GM19035 (cell line): ENCODE measurements around the gene CLEC17A.
"Not testable (repeated sequence)": the region's sequence is repeated elsewhere in the genome, so short reads cannot be mapped to it uniquely, and the experiment has no call there.

Experiments used
- ATAC-seq: cut with Tn5 transposase; IDR thresholded peaks from one replicate; pipeline ENCODE4 v1.9.1; 2021; ENCODE audit not compliant: unreplicated experiment

CLEC17A gene

DNA sequence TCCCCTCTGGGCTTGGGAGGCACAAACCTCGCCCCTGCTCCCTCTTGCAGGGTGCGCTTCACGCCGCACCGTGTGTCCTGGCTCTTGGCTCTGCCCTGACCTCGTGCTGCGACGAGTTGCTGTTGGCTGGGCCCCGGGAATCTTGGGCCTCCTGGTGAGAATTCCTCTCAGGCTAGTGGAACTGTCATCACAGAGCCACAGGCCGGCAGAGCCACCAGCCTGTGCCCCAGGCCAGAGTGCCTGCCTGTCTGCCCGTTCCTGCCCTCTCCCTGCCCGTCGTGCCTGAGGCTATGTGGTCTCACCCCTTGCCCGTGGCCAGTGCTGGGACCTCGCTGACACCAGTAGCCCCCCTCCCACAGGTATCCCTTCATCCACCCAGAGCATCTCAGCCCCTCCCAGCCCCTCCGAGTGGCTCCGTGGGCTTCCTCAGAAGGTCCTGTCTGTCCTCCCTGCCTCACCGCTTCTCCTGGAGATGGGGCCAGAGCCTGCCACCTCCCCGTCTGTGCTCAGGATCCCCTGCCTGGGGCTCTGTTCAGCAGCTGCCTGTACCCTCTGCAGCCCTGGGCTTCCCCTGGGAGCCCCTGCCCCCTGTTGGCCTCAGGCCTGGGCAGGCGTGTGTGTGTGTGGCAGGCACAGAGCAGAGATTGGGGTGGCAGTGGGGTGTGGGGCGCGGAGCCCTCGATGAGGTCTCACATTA, 24.4 kb upstream of the CLEC17A start:
- ATAC-seq, result no peak

DNA sequence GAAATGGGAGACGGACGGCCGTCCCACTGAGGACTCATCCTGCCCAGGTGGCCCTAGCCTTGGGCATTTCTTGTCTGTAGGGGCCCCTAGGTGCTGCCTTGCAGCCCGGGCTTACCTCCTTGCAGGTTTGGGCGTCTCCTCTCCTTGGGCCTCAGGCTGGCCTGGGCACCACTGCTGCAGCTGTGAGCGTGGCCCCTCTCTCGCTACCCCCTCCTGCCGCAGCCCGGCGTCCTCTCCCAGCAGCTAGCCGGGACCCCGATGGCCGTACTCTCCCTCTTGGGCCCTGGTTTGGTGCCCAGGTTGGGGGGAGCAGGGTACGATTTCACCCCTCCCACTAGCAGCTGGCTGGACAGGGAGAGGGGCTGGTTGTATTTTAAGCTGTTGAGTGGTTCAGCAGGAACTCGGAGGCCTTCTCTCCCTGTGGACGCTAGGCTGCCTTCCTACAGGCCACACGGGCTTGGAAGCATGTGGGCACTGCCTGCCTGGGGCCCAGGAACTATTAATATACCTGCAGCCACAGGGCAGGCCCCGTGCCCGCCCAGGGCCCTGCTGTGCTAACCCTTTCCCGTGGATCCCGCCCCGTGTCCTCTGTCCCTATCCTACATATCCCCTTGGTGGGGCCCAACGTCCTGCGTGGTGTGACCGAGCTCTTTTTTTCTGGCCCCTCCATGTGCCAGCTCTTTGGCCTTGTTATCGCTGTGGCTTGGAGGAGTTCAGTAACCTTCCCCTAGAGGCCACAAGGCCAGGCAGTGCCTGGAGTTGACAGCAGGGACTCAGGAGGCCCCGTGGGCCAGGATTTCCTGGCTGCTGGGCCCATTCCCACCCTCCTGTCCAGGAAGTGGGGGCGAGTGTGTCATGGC, 22.7 kb upstream of the CLEC17A start:
- no peak for ATAC-seq

GRCh38 chr19:14560776-14561108, 22.1 kb upstream of the CLEC17A start:
- no peak for ATAC-seq

DNA sequence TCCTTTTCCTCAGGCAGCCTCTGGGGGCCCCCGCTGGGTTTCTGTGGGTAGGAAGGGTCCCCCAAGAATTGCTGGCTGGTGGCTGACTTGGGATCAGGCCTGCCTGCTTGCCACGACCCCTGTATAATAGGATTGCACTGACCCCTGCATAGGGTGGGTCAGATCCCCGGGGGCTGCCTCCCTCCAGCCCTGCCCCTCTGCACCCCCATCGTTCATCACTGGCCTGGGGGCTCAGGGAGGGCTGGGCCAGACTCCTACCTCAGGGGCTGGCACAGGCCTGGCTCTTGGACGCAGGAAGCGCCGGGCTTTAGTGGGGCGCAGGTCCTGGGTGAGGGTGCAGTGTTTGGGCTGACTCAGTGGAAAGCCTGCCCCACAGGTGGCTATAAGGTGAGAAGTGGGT, 21.6 kb upstream of the CLEC17A start:
- ATAC-seq, result no peak

DNA sequence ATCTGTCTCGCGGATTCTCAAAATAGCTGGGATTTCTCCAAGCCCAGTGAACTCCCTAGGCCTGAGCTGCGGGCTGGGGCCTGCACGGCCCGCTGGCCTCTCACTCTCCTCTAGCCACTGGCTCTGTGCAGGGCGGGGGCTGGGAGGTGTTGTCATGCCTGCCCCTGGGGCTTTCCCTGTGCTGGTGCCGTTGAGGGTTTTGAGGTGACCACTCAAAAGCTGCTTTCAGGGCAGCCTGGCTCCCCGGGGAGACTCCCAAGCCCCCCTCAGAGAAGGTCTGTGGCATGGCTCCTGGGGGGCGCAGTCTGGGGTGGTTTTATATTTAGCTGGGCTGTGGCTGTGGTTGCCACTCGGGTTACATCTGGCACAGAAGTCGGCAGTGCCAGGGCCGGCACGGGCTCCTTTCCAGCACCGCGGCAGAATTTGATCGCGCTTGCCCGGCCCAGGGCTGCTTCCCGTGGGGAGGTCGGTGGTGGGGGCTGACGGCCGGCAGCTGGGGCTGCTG, 21.0 kb upstream of the CLEC17A start:
- no peak for ATAC-seq

DNA sequence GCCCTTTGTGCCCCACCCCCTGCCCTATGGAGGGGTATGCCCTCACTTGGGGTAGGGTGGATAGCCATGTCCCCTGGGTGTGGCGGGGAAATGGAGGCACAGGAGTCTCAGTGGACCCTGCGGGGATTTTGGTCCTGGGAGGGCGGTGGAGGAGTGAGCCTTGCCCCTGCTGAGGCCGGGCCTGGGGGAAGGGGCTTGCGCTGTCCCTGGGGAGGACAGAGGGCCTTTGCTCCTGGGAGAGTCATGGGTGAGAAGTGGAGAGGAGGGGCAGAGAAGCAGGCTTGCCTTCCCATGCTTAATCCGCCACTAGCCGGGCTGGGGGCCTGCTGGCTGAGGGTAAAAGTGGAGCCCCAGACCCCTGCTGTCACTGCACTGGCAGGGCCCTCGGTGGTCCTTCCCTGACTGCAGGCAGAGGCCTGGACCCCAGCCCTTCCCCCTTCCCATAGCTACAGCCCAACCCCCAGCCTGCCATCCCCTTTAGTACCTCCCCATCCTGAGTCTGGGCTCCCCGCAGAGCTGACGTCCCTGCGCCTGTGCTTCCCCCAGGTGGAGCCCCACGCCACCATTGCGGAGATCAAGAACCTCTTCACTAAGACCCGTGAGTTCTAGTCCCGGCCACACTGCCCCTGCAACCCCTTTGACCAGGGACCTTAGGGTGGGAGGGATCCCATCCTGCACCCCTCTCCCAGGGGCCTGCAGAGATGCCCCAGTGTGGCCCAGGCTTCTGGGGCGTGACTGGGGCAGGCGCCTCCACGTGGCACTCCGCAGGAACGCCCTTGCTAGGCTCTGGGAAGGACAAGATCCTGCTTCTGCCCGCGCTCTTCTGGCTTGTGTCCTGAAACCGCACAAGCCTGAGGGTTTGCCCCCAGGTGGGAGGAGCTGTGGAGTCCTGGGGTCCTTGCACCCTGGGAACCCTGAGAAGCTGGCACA, 20.0 kb upstream of the CLEC17A start:
- no peak for ATAC-seq

DNA sequence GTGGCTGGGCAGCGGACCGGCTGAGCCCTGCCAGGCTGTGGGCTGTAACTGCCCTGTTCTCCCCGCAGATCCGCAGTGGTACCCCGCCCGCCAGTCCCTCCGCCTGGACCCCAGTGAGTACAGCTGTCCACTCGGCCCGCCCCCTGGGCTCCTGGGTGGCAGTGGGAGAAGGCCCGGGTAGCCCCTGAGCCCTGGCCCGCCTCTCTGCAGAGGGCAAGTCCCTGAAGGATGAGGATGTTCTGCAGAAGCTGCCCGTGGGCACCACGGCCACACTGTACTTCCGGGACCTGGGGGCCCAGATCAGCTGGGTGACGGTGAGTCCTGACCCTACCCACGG, 19.3 kb upstream of the CLEC17A start:
- ATAC-seq, result no peak

DNA sequence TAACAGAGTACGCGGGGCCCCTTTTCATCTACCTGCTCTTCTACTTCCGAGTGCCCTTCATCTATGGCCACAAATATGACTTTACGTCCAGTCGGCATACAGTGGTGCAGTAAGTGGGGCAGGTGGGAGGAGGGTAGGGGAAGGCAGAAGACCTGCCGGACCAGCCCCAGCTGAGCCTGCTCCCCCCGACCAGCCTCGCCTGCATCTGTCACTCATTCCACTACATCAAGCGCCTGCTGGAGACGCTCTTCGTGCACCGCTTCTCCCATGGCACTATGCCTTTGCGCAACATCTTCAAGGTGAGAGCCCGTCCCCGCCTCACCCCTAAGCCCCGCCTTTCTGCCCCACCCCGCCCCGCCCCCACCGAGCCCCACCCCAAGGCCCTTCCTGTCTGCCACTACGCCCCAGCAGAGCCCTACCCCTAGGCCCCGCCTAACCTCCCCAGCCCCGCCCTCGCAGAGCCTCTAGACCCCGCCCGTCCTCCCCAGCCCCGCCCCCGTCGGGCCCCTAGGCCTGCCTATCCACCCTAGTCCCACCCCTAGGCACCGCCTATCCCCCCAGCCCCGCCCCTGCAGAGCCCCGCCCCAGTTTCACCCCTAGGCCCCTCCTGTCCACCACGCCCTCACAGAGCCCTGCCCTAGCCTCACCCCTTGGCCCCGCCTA, 18.8 kb upstream of the CLEC17A start:
- no peak for ATAC-seq

GRCh38 chr19:14564652-14565297, 18.1 kb upstream of the CLEC17A start:
- ATAC-seq, result not testable (repeated sequence)

DNA sequence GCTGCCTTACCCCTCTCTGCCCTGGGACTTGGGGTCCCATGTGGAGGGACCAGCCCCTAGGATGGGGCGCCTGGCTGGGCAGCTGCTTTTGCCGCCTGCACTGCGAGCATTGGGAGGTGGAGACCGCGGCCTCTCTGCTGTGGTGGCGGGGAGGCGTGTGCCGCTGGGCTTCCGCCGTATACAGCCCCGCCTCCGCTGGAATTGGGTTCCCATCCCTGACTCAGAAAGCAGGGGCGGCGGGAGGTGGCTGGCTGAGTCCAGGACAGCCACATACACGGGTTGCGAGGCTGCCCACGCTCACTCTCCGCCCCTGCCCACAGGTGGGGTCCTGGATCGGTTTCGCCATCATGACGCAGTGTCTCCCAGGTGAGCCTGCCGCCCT, 17.6 kb upstream of the CLEC17A start:
- no peak for ATAC-seq

DNA sequence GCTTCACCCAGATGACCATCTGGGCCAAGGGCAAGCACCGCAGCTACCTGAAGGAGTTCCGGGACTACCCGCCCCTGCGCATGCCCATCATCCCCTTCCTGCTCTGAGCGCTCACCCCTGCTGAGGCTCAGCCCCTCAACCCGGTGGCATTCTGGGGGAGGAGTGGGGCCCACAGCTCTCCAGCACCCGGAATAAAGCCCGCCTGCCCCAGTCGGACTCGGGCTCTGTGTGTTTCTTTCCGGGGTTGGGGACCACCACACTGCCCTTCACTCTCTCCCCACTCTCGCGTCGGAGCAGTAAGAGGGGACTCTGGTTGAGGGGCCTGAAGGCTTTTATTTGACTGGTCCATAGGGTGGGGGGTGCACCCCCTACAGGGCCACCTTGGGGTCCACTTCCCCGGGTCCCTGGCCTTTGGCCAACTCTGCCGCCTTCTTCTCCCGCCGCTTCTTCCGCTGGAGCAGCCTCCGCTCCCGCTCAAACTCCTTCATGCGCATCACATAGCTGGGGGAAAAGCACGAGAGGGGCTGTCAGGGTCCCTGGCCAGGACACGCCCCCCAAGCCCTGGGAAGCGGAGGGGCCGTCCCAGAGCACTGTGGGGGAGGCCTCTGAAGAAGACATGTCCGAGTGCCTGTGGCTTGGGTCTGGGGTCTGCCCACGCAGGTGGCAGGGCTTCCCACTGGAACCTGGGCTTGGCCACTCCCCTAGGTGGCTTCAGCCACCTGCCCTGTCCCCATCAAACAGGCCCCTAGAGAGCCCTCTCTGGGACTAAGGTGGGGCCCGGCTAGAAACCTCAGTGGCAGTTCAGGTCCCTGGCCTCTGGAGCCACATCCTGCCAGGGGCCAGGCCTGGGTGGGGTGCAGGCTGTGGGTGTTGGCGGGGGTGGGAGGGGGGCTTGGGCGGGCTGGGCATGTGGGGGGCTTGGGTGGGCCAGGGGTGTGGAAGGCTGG, 16.8 kb upstream of the CLEC17A start:
- no peak for ATAC-seq

DNA sequence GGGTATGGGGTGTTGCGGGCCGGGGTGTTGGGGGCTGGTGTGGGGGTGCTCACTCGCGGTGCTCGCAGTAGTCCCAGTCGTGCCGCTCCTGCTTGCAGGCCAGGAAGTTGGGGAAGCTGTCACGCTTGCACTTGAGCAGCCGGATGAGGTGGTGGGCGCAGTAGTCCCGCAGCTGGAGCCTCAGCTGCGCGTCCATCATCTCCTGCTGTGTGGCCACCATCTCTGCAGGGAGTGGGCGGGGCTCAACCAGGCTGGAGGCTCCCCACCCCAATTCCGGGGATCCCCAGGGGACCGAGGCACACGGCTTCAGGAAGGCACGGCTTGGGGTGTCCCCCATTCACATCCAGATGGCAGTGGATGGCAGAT, 16.2 kb upstream of the CLEC17A start:
- no peak for ATAC-seq

- ATAC-seq, result no peak
Observed at GRCh38 chr19:14567079-14567478, 15.8 kb upstream of the CLEC17A start.

DNA sequence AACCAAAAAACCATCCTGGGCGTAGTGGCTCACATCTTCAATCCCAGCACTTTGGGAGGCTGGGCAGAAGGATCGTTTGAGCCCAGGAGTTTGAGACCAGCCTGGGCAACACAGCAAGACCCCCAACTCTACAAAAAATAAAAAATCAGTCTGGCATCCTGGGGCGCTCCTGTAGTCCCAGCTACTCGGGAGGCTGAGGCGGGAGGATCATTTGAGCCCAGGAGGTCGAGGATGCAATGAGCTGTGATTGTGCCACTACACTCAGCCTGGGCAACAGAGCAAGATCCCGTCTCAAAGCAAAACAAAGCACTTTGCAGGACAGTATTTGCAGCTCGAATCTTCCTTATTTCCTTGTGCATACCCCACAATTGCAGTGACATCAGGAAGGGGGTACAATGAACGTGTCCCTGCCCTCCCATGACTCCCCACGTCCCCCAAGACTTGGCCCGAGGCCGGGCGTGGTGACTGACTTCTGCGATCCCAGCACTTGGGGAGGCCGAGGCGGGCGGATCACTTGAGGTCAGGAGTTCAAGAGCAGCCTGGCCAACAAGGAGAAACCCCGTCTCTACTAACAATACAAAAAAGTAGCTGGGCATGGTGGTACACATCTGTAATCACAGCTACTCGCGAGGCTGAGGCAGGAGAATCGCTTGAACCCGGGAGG, 11.9 kb upstream of the CLEC17A start:
- ATAC-seq, result no peak

DNA sequence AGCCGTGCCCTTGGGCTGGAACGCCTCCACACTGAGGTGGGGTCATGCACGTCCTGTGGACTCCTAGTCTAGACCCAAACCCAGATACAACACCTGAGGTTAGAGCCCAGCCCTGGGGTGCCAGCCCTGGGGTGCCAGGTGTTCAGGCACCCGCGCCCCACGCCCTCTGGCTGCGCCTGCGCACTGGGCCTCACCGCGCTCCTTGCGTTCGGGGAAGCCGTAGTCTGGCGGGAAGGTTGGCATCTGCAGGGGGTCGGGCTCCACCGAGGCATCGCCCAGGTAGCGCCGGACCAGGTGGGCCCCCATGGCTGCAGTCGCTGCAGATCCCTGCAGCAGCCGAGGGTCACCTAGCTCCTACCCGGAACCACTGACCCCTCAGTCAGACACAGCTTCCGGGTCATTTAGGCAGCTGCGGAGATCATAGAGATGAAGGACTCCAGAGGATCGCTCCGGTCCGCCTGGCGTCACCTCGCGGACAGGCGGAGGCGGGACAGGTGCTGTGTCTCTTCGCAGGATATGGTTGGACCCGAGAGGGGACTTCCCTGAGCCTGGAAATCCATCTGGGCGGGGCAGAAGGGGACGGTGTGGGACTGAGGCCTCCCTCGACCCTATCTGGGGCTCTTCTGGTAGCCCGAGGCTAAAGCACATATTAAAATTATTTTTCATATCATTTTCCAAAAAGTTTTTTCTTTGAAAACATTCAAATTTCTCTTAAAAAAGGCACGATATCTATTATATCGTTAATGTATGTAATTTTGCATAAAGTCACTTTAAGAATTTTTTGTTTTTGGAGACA, 11.0 kb upstream of the CLEC17A start, which contains the start of gene NDUFB7:
Gene NDUFB7 (minus strand): TSS at position 372 of the 796 bp plus-strand sequence. CDS start 66 bp downstream, at position 306.
- peak; percentile 79 for ATAC-seq

- no peak for ATAC-seq
Observed at GRCh38 chr19:14575428-14575980, 7.4 kb upstream of the CLEC17A start.

- no peak for ATAC-seq
Observed at GRCh38 chr19:14576363-14576762, 6.5 kb upstream of the CLEC17A start.

GRCh38 chr19:14577264-14577663, 5.6 kb upstream of the CLEC17A start:
- ATAC-seq, result no peak
